Iris pigment epithelial cell (primary cell): ENCODE results near the gene LACTB.

Experiments
- DNase-seq: peaks from one replicate; pipeline ENCODE4 v3.0.0-alpha.2; 2011; ENCODE audit warnings: low read depth

Gene LACTB

GRCh38 chr15:63121382-63122001 is at the start of gene LACTB:
Gene LACTB, plus strand, starts transcription at chr15:63121861. Its CDS starts 11 bp downstream, at chr15:63121872.
- peak; percentile 94 for DNase-seq

GRCh38 chr15:63072023-63072650 is 49.5 kb upstream of the LACTB start:
- no peak for DNase-seq

GRCh38 chr15:63072809-63073277 is 48.8 kb upstream of the LACTB start:
- no peak for DNase-seq

- DNase-seq = no peak
These were observed 48.0 kb upstream of the LACTB start for GRCh38 chr15:63073497-63074172.

GRCh38 chr15:63075015-63075983 is 46.4 kb upstream of the LACTB start:
- DNase-seq = no peak

- no peak for DNase-seq
These were observed 45.5 kb upstream of the LACTB start for GRCh38 chr15:63075984-63076713.

- no peak for DNase-seq
These were observed 45.0 kb upstream of the LACTB start for GRCh38 chr15:63076714-63077046.

GRCh38 chr15:63077952-63078351 is 43.7 kb upstream of the LACTB start:
- no peak for DNase-seq

GRCh38 chr15:63079947-63080626 is 41.6 kb upstream of the LACTB start:
- peak; percentile 58 for DNase-seq

- DNase-seq = no peak
These were observed 40.9 kb upstream of the LACTB start for GRCh38 chr15:63080634-63081250.

- DNase-seq = no peak
These were observed 39.3 kb upstream of the LACTB start for GRCh38 chr15:63082366-63082765.

GRCh38 chr15:63083044-63083443 is 38.6 kb upstream of the LACTB start:
- no peak for DNase-seq

- no peak for DNase-seq
These were observed 38.1 kb upstream of the LACTB start for GRCh38 chr15:63083541-63083940.

- DNase-seq = no peak
These were observed 36.9 kb upstream of the LACTB start for GRCh38 chr15:63084806-63085205.

GRCh38 chr15:63085289-63085688 is 36.4 kb upstream of the LACTB start:
- DNase-seq = no peak

- DNase-seq = no peak
These were observed 35.4 kb upstream of the LACTB start for GRCh38 chr15:63086271-63086670.

- no peak for DNase-seq
These were observed 34.7 kb upstream of the LACTB start for GRCh38 chr15:63086947-63087346.

- no peak for DNase-seq
These were observed 33.0 kb upstream of the LACTB start for GRCh38 chr15:63088533-63089245.

- peak; percentile 87 for DNase-seq
These were observed 32.2 kb upstream of the LACTB start for GRCh38 chr15:63089260-63090043.
